ENCODE results near the gene CCNL2.
A peak's percentile ranks its signal among the peaks of the same experiment; 100 is the strongest.

GRCh38 chr1:1435106-1435903, 36.2 kb upstream of the CCNL2 start, which contains the start of gene VWA1:
- TF ChIP-seq CTCF (IDR thresholded peaks at IDR 0.05) (peak in 1 of 4 experiments; percentile 4), POLR2A (IDR thresholded peaks at IDR 0.05) (peak in 1 of 2 donors; percentile 54)

All from gastroesophageal sphincter (tissue), 3 donors.